NCI-H1436 treated with DMSO at 0.1 percent for 48 hours (cell line): ENCODE data around the gene ARHGEF40.

Source experiments
- DNase-seq: peaks from one replicate; lab custom pipeline; 2025; lab: John Stamatoyannopoulos, UW

ARHGEF40 gene

GRCh38 chr14:21083565-21084325 lies 13.6 kb downstream of the ARHGEF40 start:
- DNase-seq: no peak

GRCh38 chr14:21084396-21084795 lies 14.3 kb downstream of the ARHGEF40 start:
- no peak for DNase-seq

GRCh38 chr14:21084998-21085853 lies 15.1 kb downstream of the ARHGEF40 start:
- DNase-seq: no peak

- DNase-seq: no peak
Measured at GRCh38 chr14:21086908-21087293, 16.8 kb downstream of the ARHGEF40 start.

- no peak for DNase-seq
Measured at GRCh38 chr14:21087294-21088091, 17.4 kb downstream of the ARHGEF40 start.

GRCh38 chr14:21088687-21089086 lies 18.6 kb downstream of the ARHGEF40 start:
- DNase-seq: no peak

GRCh38 chr14:21089271-21089670 lies 19.2 kb downstream of the ARHGEF40 start:
- no peak for DNase-seq

- no peak for DNase-seq
Measured at GRCh38 chr14:21089877-21090193, 19.7 kb downstream of the ARHGEF40 start.

- DNase-seq: no peak
Measured at GRCh38 chr14:21090194-21090939, 20.3 kb downstream of the ARHGEF40 start.

GRCh38 chr14:21090940-21091663 lies 21.0 kb downstream of the ARHGEF40 start:
- no peak for DNase-seq

GRCh38 chr14:21091821-21092272 lies 21.7 kb downstream of the ARHGEF40 start:
- DNase-seq: no peak

GRCh38 chr14:21092273-21093011 lies 22.3 kb downstream of the ARHGEF40 start:
- no peak for DNase-seq

- DNase-seq: no peak
Measured at GRCh38 chr14:21093018-21093417, 22.9 kb downstream of the ARHGEF40 start.

GRCh38 chr14:21093769-21094681 lies 23.9 kb downstream of the ARHGEF40 start:
- no peak for DNase-seq

- no peak for DNase-seq
Measured at GRCh38 chr14:21095430-21096205, 25.5 kb downstream of the ARHGEF40 start.

GRCh38 chr14:21096438-21096837 lies 26.3 kb downstream of the ARHGEF40 start:
- DNase-seq: no peak

GRCh38 chr14:21096978-21097635 lies 27.0 kb downstream of the ARHGEF40 start:
- no peak for DNase-seq

- DNase-seq: no peak
Measured at GRCh38 chr14:21097636-21098075, 27.6 kb downstream of the ARHGEF40 start.
